Heart left ventricle (tissue), 13 donors: ENCODE results near the gene ADARB1.

Experiments
- POLR2A ChIP-seq, 2 donors: fragments of 450-650 bp; IDR thresholded peaks; one replicate each; pipeline ENCODE4 v1.6.1; 2017; ENCODE audit warnings: antibody characterized with exemption in 2 of 2, mild to moderate bottlenecking in 2 of 2, moderate library complexity in 2 of 2
- TF ChIP-seq, protein P1 (sequence below), 12 donors: fragments of 200-600 bp; sonication (generic) in 4 of 12; IDR thresholded peaks; one replicate each; pipeline versions ENCODE4 v1.5.0 to v1.8.0; 2018 to 2022; ENCODE audit warnings: antibody characterized with exemption in 12 of 12, mild to moderate bottlenecking in 5 of 12
- donor health status: ischemic (EF 13 %, LVEDD 7.1; RV severe dilation, severe dysfunction).
- donor health status: DM: no; HTN: yes; CAD: no.
- donor health status: DM: no; HTN: no; CAD: no.
- donor health status: ischemic (EF 25% LVEDD 6.9; RV normal size, moderate dysfunction).
- donor health status: ischemic (EF 25% LVEDD 5.7; RV mildly dilated, moderate dysfunction).
- donor health status: ischemic (EF 35%, LVEDD 5.7; RV mildly dilated, moderate dysfunction).
- donor health status: nonischemic (EF 11% LVEDD 7.7; RV severe dilation, severe dysfunction).
- donor health status: DM: yes; HTN: yes; CAD: no.
- donor health status: PGD.
- donor health status: ischemic (EF 29% LVEDD 5.4; RV normal size, mild dysfunction).
- donor health status: nonischemic (EF 23%, LVEDD 6.1; RV moderate dilation, normal function).

GRCh38 chr21:45126204-45126626 is 51.8 kb downstream of the ADARB1 start:
- TF ChIP-seq, protein P1, sequence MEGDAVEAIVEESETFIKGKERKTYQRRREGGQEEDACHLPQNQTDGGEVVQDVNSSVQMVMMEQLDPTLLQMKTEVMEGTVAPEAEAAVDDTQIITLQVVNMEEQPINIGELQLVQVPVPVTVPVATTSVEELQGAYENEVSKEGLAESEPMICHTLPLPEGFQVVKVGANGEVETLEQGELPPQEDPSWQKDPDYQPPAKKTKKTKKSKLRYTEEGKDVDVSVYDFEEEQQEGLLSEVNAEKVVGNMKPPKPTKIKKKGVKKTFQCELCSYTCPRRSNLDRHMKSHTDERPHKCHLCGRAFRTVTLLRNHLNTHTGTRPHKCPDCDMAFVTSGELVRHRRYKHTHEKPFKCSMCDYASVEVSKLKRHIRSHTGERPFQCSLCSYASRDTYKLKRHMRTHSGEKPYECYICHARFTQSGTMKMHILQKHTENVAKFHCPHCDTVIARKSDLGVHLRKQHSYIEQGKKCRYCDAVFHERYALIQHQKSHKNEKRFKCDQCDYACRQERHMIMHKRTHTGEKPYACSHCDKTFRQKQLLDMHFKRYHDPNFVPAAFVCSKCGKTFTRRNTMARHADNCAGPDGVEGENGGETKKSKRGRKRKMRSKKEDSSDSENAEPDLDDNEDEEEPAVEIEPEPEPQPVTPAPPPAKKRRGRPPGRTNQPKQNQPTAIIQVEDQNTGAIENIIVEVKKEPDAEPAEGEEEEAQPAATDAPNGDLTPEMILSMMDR (IDR thresholded peaks at IDR 0.05), result no peak
- no peak for TF ChIP-seq POLR2A (IDR thresholded peaks at IDR 0.05)
